Inflammatory macrophage (primary cell): Measurements from ENCODE around the gene IGSF9B.
"Not testable (repeated sequence)": the region's sequence is repeated elsewhere in the genome, so short reads cannot be mapped to it uniquely, and the experiment has no call there.

ENCODE experiments used
- DNase-seq, 2 donors: peaks; one replicate each; pipeline ENCODE4 v3.0.0-alpha.2; 2020 to 2022
- total RNA-seq, 18 experiments: gene quantifications; one replicate each; lab custom pipeline; 2026; ENCODE audit warnings: mixed read lengths in 6 of 18, inconsistent platforms in 2 of 18; lab: John Stamatoyannopoulos, UW

Gene IGSF9B
- total RNA-seq: 0 to 0.55 (median 0.05) reads per million in 18 experiments

- DNase-seq: no peak
These were observed at the start of gene IGSF9B for GRCh38 chr11:133956650-133957633. Gene IGSF9B (minus strand): TSS chr11:133956968. CDS start chr11:133956754, 214 bp downstream.

- no peak for DNase-seq
These were observed 47.9 kb upstream of the IGSF9B start for GRCh38 chr11:134004496-134005172.

- DNase-seq: no peak
These were observed 47.2 kb upstream of the IGSF9B start for GRCh38 chr11:134003792-134004495.

GRCh38 chr11:134002819-134003218, 46.1 kb upstream of the IGSF9B start:
- DNase-seq: not testable (repeated sequence)

- DNase-seq: not testable (repeated sequence)
These were observed 45.6 kb upstream of the IGSF9B start for GRCh38 chr11:134002338-134002737.

GRCh38 chr11:134001596-134001995, 44.8 kb upstream of the IGSF9B start:
- no peak for DNase-seq

GRCh38 chr11:134001088-134001487, 44.3 kb upstream of the IGSF9B start:
- DNase-seq: no peak

GRCh38 chr11:133999355-133999754, 42.6 kb upstream of the IGSF9B start:
- DNase-seq: no peak

GRCh38 chr11:133997554-133997953, 40.8 kb upstream of the IGSF9B start:
- DNase-seq: no peak

GRCh38 chr11:133996671-133997070, 39.9 kb upstream of the IGSF9B start:
- no peak for DNase-seq

GRCh38 chr11:133995066-133995465, 38.3 kb upstream of the IGSF9B start:
- DNase-seq: no peak

GRCh38 chr11:133993921-133994320, 37.2 kb upstream of the IGSF9B start:
- no peak for DNase-seq

- no peak for DNase-seq
These were observed 36.3 kb upstream of the IGSF9B start for GRCh38 chr11:133993107-133993506.

- no peak for DNase-seq
These were observed 35.4 kb upstream of the IGSF9B start for GRCh38 chr11:133992121-133992520.

GRCh38 chr11:133991101-133991500, 34.3 kb upstream of the IGSF9B start:
- DNase-seq: no peak

GRCh38 chr11:133990501-133990900, 33.7 kb upstream of the IGSF9B start:
- no peak for DNase-seq

GRCh38 chr11:133988686-133989410, 32.1 kb upstream of the IGSF9B start:
- no peak for DNase-seq

GRCh38 chr11:133987171-133987570, 30.4 kb upstream of the IGSF9B start:
- DNase-seq: no peak

GRCh38 chr11:133985981-133986944, 29.5 kb upstream of the IGSF9B start:
- no peak for DNase-seq

- DNase-seq: no peak
These were observed 28.1 kb upstream of the IGSF9B start for GRCh38 chr11:133984828-133985227.
